G401.6 (cell line): ENCODE measurements around the gene ERC1.
"Not testable (repeated sequence)": the region's sequence is repeated elsewhere in the genome, so short reads cannot be mapped to it uniquely, and the experiment has no call there.

Experiments
- FAIRE-seq: peaks from 2 replicates; lab custom pipeline; 2012; peaks lifted over from hg19 to GRCh38; lab: Jason Lieb, UNC

The ERC1 gene

GRCh38 chr12:1078002-1078401 is 87.0 kb downstream of the ERC1 start:
- no peak for FAIRE-seq

- no peak for FAIRE-seq
These were observed 89.6 kb downstream of the ERC1 start for GRCh38 chr12:1080520-1081223.

GRCh38 chr12:1083151-1083888 is 92.3 kb downstream of the ERC1 start:
- no peak for FAIRE-seq

GRCh38 chr12:1083889-1084262 is 92.9 kb downstream of the ERC1 start:
- no peak for FAIRE-seq

GRCh38 chr12:1091350-1091749 is 100.3 kb downstream of the ERC1 start:
- FAIRE-seq = peak; percentile 33

- peak; percentile 95 for FAIRE-seq
These were observed 102.2 kb downstream of the ERC1 start for GRCh38 chr12:1093166-1093751.

- no peak for FAIRE-seq
These were observed 103.7 kb downstream of the ERC1 start for GRCh38 chr12:1094714-1095113.

GRCh38 chr12:1099158-1099557 is 108.1 kb downstream of the ERC1 start:
- no peak for FAIRE-seq

- not testable (repeated sequence) for FAIRE-seq
These were observed 108.6 kb downstream of the ERC1 start for GRCh38 chr12:1099618-1100017.

GRCh38 chr12:1102115-1102514 is 111.1 kb downstream of the ERC1 start:
- no peak for FAIRE-seq

- FAIRE-seq = no peak
These were observed 111.9 kb downstream of the ERC1 start for GRCh38 chr12:1102791-1103450.

GRCh38 chr12:1103632-1104031 is 112.6 kb downstream of the ERC1 start:
- FAIRE-seq = no peak

GRCh38 chr12:1104088-1104800 is 113.2 kb downstream of the ERC1 start:
- no peak for FAIRE-seq

GRCh38 chr12:1107669-1108068 is 116.6 kb downstream of the ERC1 start:
- FAIRE-seq = no peak

- no peak for FAIRE-seq
These were observed 117.3 kb downstream of the ERC1 start for GRCh38 chr12:1108276-1108675.

- no peak for FAIRE-seq
These were observed 124.6 kb downstream of the ERC1 start for GRCh38 chr12:1115484-1116231.

GRCh38 chr12:1117371-1117770 is 126.3 kb downstream of the ERC1 start:
- peak; percentile 13 for FAIRE-seq

GRCh38 chr12:1117970-1118563 is 127.0 kb downstream of the ERC1 start:
- peak; percentile 94 for FAIRE-seq

GRCh38 chr12:1122786-1123185 is 131.8 kb downstream of the ERC1 start:
- no peak for FAIRE-seq

- FAIRE-seq = no peak
These were observed 135.1 kb downstream of the ERC1 start for GRCh38 chr12:1126091-1126490.

GRCh38 chr12:1127021-1127420 is 136.0 kb downstream of the ERC1 start:
- FAIRE-seq = no peak
